Skeletal muscle satellite cell (primary cell): ENCODE measurements around the gene COQ6. TPM values are rescaled to one million over a fixed set of nuclear protein-coding genes. Genes with fewer than 3 reads are reported as not detected.

Source experiments
- small RNA-seq: library from RNA; depleted of rRNA; stranded (forward); fragments of <200 nt; gene quantifications from one replicate; pipeline ENCODE3, GENCODE V24; 2012

COQ6 gene

Small RNA genes lying within 50 kb of the gene (small RNA-seq; reads per million reads assigned to genes)
- gene AC005480.2 (not detected), gene RF00019 (not detected)
